HAP-1 (cell line): ENCODE measurements around the gene NTRK3.
A peak's percentile ranks its signal among the peaks of the same experiment; 100 is the strongest.
"Not testable (repeated sequence)": the region's sequence is repeated elsewhere in the genome, so short reads cannot be mapped to it uniquely, and the experiment has no call there.

Experiments
- DNase-seq, 2 experiments: peaks; one replicate each; pipeline ENCODE4 v3.0.0-alpha.2; 2016 to 2020; ENCODE audit warnings: low spot score in 2 of 2
- H3K27me3 ChIP-seq: fragments of 250-450 bp; sonication (Bioruptor Pico); 2 replicates; pipeline ENCODE4 v1.5.1; 2020; ENCODE audit warnings: low read depth, mild to moderate bottlenecking, moderate library complexity
- H3K36me3 ChIP-seq: fragments of 250-450 bp; sonication (Bioruptor Pico); replicated peaks from 2 replicates; pipeline ENCODE4 v1.5.1; 2020; ENCODE audit warnings: mild to moderate bottlenecking
- H3K4me1 ChIP-seq: fragments of 250-450 bp; sonication (Bioruptor Pico); 2 replicates; pipeline ENCODE4 v1.5.1; 2020; ENCODE audit warnings: mild to moderate bottlenecking
- H3K4me3 ChIP-seq: fragments of 250-450 bp; sonication (Bioruptor Pico); 2 replicates; pipeline ENCODE4 v1.5.1; 2020; ENCODE audit warnings: mild to moderate bottlenecking, moderate library complexity
- H3K9me3 ChIP-seq: fragments of 250-450 bp; sonication (Bioruptor Pico); 2 replicates; pipeline ENCODE4 v1.5.1; 2020; ENCODE audit warnings: mild to moderate bottlenecking, moderate library complexity
- in situ Hi-C: fragments of 300-500 bp; cut with MboI; formaldehyde crosslinking; loops from 3 replicates; pipeline ENCODE4 v1.14.3; 2020; ENCODE audit warnings: low sequenced_read_pairs, inconsistent platforms, mixed read lengths

The NTRK3 gene

GRCh38 chr15:88072133-88072532, 184.4 kb downstream of the NTRK3 start:
- H3K4me3 ChIP-seq, H3K27me3 ChIP-seq, in situ Hi-C loops, H3K36me3 ChIP-seq, DNase-seq, H3K4me1 ChIP-seq: not testable (repeated sequence)
- peaks cover 13% of the 10 kb centered on the region for H3K9me3 ChIP-seq

- no peaks in the 10 kb centered on the region for H3K4me1 ChIP-seq
- no peaks in the 10 kb centered on the region for H3K36me3 ChIP-seq
- no peaks in the 10 kb centered on the region for H3K27me3 ChIP-seq
- in situ Hi-C loops: no loop called here
- H3K9me3 ChIP-seq: peaks cover 13% of the 10 kb centered on the region
- no peak overlapping the region for H3K4me3 ChIP-seq
- DNase-seq: no peak
Observed at GRCh38 chr15:88071141-88071540, 185.4 kb downstream of the NTRK3 start.

- DNase-seq: no peak
- no peaks in the 10 kb centered on the region for H3K4me1 ChIP-seq
- no peaks in the 10 kb centered on the region for H3K36me3 ChIP-seq
- no peaks in the 10 kb centered on the region for H3K27me3 ChIP-seq
- in situ Hi-C loops: no loop called here
- H3K9me3 ChIP-seq: peaks cover 18% of the 10 kb centered on the region
- no peak overlapping the region for H3K4me3 ChIP-seq
Observed at GRCh38 chr15:88069561-88069960, 187.0 kb downstream of the NTRK3 start.

DNA sequence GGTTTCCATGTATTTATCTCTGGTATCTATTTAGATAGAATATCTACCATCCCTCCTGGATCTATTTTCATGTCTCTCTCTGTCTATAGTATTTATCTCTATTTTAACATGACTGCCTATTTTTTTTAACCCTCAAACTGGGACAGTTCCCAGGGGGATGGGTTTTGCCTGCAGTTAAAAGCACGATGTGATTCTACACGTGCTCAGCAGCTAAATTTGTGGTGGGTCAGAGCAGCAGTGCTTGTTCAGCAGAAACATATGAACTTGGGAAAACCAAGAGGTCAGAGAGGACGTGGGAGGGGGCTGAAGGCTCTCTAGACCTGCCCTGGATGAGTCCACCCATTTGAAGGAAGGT, 189.2 kb downstream of the NTRK3 start:
- in situ Hi-C loops: no loop called here
- DNase-seq: no peak
- peaks cover 14% of the 10 kb centered on the region for H3K9me3 ChIP-seq
- no peaks in the 10 kb centered on the region for H3K27me3 ChIP-seq
- H3K4me3 ChIP-seq: no peak overlapping the region
- H3K36me3 ChIP-seq: no peaks in the 10 kb centered on the region
- no peaks in the 10 kb centered on the region for H3K4me1 ChIP-seq

- Histone ChIP-seq H3K4me1 (no peaks in the 10 kb centered on the region), H3K27me3 (no peaks in the 10 kb centered on the region), H3K36me3 (no peaks in the 10 kb centered on the region), H3K9me3 (peaks cover 12% of the 10 kb centered on the region), H3K4me3 (no peak overlapping the region)
- in situ Hi-C loops: no loop called here
- DNase-seq: no peak
Observed at GRCh38 chr15:88066636-88067330, 189.8 kb downstream of the NTRK3 start.

GRCh38 chr15:88061452-88061851, 195.1 kb downstream of the NTRK3 start:
- Histone ChIP-seq H3K4me3 (no peak overlapping the region), H3K4me1 (no peaks in the 10 kb centered on the region), H3K27me3 (no peaks in the 10 kb centered on the region), H3K9me3 (peaks cover 11% of the 10 kb centered on the region; the same call in 1 of the 2 replicates), H3K36me3 (no peaks in the 10 kb centered on the region)
- in situ Hi-C loops: no loop called here
- DNase-seq: no peak

DNA sequence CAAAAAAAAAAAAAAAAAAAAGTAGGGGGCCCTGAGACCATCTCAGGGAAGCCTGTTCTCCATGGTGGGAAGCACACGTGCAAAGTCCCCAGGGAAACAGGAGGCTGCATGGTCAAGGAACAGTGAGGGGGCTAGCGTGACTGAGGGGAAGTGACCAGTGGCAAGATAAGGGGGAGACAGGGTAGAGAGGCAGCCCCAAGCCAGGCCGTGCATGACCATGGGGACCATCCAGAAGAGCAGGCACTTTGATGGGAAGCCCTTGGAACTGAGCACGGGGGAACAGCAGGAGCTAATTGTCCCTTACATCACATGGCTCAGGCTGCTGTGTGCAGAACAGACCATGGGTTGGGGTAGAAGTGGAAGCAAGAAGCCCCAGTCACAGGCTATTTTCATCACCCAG, 196.2 kb downstream of the NTRK3 start:
- no peaks in the 10 kb centered on the region for H3K4me1 ChIP-seq
- H3K27me3 ChIP-seq: no peaks in the 10 kb centered on the region
- no peak for DNase-seq
- peaks cover 9% of the 10 kb centered on the region; the same call in 1 of the 2 replicates for H3K9me3 ChIP-seq
- in situ Hi-C loops: no loop called here
- no peak overlapping the region for H3K4me3 ChIP-seq
- H3K36me3 ChIP-seq: no peaks in the 10 kb centered on the region

GRCh38 chr15:88057836-88058235, 198.7 kb downstream of the NTRK3 start:
- H3K9me3 ChIP-seq: peaks cover 9% of the 10 kb centered on the region; the same call in 1 of the 2 replicates
- no peak for DNase-seq
- in situ Hi-C loops: no loop called here

DNA sequence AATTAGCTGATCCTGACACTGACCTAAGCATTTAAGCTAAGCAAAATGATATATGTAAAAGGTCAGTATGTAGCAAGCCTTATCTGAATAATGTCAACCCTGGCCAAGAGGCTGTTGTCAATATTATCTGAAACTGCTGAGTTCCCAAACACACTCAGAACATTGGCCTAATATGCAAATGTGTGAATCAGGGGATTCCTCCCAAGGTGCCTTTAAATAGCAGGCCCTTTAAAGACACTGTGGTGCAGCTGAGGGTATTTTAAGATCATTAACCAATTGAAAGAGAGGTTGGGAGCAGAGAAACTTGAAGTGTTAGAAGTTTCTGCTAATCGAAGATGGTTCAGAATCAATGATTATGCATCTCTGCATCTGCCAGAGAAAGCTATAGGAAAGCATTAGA, 207.0 kb downstream of the NTRK3 start:
- DNase-seq: no peak

More at GRCh38 chr15:88057836-88058235, 198.7 kb downstream of the NTRK3 start:
- Histone ChIP-seq H3K36me3 (no peaks in the 10 kb centered on the region), H3K4me1 (no peaks in the 10 kb centered on the region), H3K27me3 (no peaks in the 10 kb centered on the region), H3K4me3 (no peak overlapping the region)

DNA sequence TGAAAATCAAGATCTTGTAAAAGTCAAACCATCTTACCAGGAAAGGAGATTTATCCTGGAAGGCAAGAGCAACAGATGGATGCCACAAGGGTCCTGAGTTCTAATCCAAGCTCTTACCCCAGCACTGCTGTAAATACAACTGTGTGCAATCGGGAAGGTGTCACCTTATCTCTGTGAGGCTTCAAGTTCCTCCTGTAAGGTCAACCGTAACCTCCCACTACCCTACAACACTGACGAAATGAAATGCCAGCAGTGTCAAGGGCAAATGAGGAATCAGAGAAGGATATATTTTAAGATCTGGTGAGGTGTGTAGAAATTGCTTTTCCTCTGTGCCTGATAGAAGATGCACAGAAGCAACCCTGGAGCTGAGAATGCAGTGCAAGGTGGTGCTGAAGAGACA, 207.8 kb downstream of the NTRK3 start:
- Histone ChIP-seq H3K4me3 (no peak overlapping the region), H3K4me1 (no peaks in the 10 kb centered on the region), H3K27me3 (no peaks in the 10 kb centered on the region), H3K36me3 (no peaks in the 10 kb centered on the region), H3K9me3 (peaks cover 8% of the 10 kb centered on the region)
- no peak for DNase-seq
- in situ Hi-C loops: no loop called here

More for the DNA sequence above, 207.0 kb downstream of the NTRK3 start:
- Histone ChIP-seq H3K27me3 (no peaks in the 10 kb centered on the region), H3K4me1 (no peaks in the 10 kb centered on the region), H3K36me3 (no peaks in the 10 kb centered on the region), H3K9me3 (peaks cover 7% of the 10 kb centered on the region; the same call in 1 of the 2 replicates), H3K4me3 (no peak overlapping the region)
- in situ Hi-C loops: no loop called here

DNA sequence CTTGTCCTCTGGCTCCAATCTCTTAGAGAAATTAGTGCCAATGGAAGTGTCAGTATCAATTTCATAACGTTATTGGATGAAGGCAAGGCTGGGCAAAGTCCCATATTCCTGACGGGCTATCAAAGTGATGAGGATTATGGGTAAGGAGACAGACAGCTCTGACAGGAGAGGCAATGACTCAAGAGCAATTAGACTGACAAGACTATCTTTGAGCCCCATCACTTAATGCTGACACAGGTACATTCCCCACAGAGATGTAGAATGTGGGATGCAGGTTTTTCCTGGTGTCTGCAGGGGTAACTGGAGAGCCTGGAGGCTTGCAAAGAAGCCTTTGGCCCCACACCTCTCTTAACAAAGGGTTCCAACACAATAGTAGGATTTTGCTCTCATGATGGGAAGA, 208.3 kb downstream of the NTRK3 start:
- no peaks in the 10 kb centered on the region for H3K27me3 ChIP-seq
- no peak for DNase-seq
- in situ Hi-C loops: no loop called here
- H3K36me3 ChIP-seq: no peaks in the 10 kb centered on the region
- H3K4me1 ChIP-seq: no peaks in the 10 kb centered on the region
- H3K9me3 ChIP-seq: peaks cover 13% of the 10 kb centered on the region
- H3K4me3 ChIP-seq: no peak overlapping the region

GRCh38 chr15:88046576-88047129, 209.9 kb downstream of the NTRK3 start:
- Histone ChIP-seq H3K9me3 (peaks cover 12% of the 10 kb centered on the region), H3K36me3 (no peaks in the 10 kb centered on the region), H3K4me1 (no peaks in the 10 kb centered on the region), H3K4me3 (no peak overlapping the region), H3K27me3 (no peaks in the 10 kb centered on the region)
- in situ Hi-C loops: no loop called here
- no peak for DNase-seq

DNA sequence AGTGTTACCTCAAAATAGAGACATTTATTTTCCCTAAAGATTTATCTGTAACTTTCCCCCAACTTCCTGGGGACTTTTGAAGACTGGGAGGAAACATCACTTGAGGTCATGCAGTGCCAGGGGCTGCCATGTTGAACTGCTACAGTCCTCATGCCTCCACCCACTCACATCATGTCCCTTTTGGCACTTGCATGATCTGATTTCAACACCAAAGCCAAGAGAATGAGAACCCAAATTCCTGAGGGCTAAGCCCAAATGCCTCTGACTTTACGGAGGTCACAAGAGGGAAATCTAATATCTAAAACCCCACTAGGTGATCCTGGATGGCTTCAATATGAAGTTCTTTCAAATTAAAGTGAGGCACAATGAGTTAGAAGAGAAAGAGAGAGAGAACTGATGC, 213.1 kb downstream of the NTRK3 start:
- no peaks in the 10 kb centered on the region for H3K27me3 ChIP-seq
- H3K9me3 ChIP-seq: peaks cover 12% of the 10 kb centered on the region
- no peaks in the 10 kb centered on the region for H3K36me3 ChIP-seq
- H3K4me3 ChIP-seq: no peak overlapping the region
- no peaks in the 10 kb centered on the region for H3K4me1 ChIP-seq
- no peak for DNase-seq
- in situ Hi-C loops: no loop called here

GRCh38 chr15:88042047-88042446, 214.5 kb downstream of the NTRK3 start:
- Histone ChIP-seq H3K9me3 (peaks cover 12% of the 10 kb centered on the region), H3K36me3 (no peaks in the 10 kb centered on the region), H3K4me1 (no peaks in the 10 kb centered on the region), H3K27me3 (no peaks in the 10 kb centered on the region), H3K4me3 (no peak overlapping the region)
- DNase-seq: peak in 1 of 2 experiments; percentile 4
- in situ Hi-C loops: no loop called here
